Frontal cortex (tissue), 4 donors: ENCODE results near the gene TBL3. TPM values are rescaled to one million over a fixed set of nuclear protein-coding genes. Genes with fewer than 3 reads are reported as not detected.
A peak's percentile ranks its signal among the peaks of the same experiment; 100 is the strongest.
"Not testable (repeated sequence)": the region's sequence is repeated elsewhere in the genome, so short reads cannot be mapped to it uniquely, and the experiment has no call there.

Experiments
- DNase-seq, 2 donors: peaks; one replicate each; pipeline ENCODE4 v3.0.0; 2012; ENCODE audit warnings: low spot score in 2 of 2
- FAIRE-seq: peaks from 2 replicates; lab custom pipeline; 2012; peaks lifted over from hg19 to GRCh38; lab: Jason Lieb, UNC
- total RNA-seq: library from RNA; depleted of rRNA; stranded (reverse); fragments of >200 nt; gene quantifications from one replicate; pipeline ENCODE4 v1.2.3, GENCODE V29; 2014
- donor health status: control.
- donor health status: control.
- donor health status: control.

Gene TBL3
- total RNA-seq, 1 donor from 2014 or later = 11.0 TPM

- FAIRE-seq (no peak), DNase-seq (no peak)
Observed at GRCh38 chr16:2008009-2008526, 36.2 kb downstream of the TBL3 start.

GRCh38 chr16:2008631-2009163 is 36.8 kb downstream of the TBL3 start:
- DNase-seq = no peak
- no peak for FAIRE-seq

DNA sequence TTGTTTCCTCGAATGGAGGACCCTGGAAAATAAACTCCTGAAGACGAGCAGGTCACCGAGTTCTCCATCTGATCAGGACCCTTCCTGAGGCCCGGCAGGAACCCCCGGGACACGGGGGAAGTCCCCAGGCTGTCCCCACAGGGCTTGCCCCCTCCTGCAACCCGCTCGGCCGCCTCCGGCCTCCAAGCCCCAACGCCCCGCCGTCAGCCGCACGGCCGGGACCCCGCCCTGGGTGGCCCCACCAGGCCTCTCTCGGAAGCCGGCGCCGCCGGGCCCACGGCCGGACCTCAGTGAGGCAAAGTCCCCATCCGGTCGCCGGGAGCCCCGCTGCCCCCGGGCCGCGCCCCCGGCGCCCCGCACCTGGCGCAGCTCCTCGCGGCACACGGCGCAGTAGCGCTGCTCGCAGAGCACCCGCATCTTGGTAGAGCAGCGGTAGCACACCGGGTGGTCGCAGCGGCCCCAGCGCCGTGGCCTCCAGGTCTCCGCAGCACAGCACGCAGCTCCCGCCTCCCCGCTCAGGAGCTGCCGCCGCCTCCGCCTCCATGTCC is 37.4 kb downstream of the TBL3 start:
- no peak for FAIRE-seq

GRCh38 chr16:2009791-2010510 is 38.1 kb downstream of the TBL3 start, which contains the start of gene ZNF598:
TSS of gene ZNF598 (minus strand) at chr16:2009821.
- DNase-seq (peak; percentile 99 to 100), FAIRE-seq (no peak)

More for the DNA sequence above, 37.4 kb downstream of the TBL3 start:
- no peak for DNase-seq

- FAIRE-seq, DNase-seq: not testable (repeated sequence)
Observed at GRCh38 chr16:2011726-2012125, 39.9 kb downstream of the TBL3 start.

GRCh38 chr16:2013527-2013926 is 41.7 kb downstream of the TBL3 start:
- no peak for FAIRE-seq

DNA sequence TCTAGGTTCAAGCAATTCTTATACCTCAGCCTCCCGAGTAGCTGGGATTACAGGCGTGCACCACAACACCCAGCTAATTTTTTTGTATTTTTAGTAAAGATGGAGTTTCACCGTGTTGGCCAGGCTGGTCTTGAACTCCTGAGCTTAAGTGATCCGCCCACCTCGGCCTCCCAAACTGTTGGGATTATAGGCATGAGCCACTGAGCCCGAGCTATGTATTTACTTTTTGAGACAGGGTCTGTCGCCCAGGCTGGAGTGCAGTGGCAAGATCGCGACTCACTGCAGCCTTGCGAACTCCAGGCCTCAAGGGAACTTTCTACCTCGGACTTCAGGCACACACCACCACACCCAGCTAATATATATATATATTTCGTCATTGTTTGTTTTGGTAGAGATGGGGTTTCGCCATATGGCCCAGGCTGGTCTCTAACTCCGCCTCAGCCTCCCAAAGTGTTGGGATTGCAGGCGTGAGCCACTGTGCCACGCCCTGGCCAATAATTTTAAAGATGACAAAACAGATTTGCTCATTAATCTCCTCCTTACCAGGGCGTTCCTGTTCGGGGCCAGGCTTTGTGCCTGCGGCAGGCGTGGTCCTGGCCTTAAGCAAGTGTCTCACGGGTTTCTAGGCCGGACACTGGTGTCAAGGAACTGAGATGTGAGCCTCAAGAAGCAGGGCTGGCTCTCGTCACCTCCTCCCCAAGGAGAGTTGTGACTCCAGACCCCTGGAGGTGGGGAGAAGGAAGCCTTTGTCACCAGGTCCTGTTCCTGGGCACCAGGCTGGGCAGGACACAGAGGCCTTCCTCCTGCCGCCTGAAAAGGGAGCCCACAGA is 43.5 kb downstream of the TBL3 start:
- DNase-seq (no peak), FAIRE-seq (no peak)

More at GRCh38 chr16:2013527-2013926, 41.7 kb downstream of the TBL3 start:
- DNase-seq = no peak

DNA sequence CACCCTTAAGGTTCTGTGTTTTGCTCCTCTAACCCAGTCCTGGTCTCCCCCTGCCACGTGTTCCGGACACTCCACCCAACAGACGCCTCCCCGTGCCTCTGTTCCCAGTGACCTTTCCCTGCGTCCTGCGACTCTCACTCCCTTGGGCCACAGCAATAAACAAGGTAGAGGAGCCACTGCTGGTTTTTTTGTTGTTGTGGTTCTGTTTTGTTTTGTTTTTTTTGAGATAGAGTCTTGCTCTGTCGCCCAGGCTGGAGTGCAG is 44.0 kb downstream of the TBL3 start:
- no peak for DNase-seq
- no peak for FAIRE-seq

- no peak for FAIRE-seq
- no peak for DNase-seq
Observed at GRCh38 chr16:2016407-2016922, 44.6 kb downstream of the TBL3 start.

- DNase-seq (no peak), FAIRE-seq (no peak)
Observed at GRCh38 chr16:2019518-2019920, 47.7 kb downstream of the TBL3 start, which contains the start of gene NPW. TSS of gene NPW (plus strand) at chr16:2019785.

DNA sequence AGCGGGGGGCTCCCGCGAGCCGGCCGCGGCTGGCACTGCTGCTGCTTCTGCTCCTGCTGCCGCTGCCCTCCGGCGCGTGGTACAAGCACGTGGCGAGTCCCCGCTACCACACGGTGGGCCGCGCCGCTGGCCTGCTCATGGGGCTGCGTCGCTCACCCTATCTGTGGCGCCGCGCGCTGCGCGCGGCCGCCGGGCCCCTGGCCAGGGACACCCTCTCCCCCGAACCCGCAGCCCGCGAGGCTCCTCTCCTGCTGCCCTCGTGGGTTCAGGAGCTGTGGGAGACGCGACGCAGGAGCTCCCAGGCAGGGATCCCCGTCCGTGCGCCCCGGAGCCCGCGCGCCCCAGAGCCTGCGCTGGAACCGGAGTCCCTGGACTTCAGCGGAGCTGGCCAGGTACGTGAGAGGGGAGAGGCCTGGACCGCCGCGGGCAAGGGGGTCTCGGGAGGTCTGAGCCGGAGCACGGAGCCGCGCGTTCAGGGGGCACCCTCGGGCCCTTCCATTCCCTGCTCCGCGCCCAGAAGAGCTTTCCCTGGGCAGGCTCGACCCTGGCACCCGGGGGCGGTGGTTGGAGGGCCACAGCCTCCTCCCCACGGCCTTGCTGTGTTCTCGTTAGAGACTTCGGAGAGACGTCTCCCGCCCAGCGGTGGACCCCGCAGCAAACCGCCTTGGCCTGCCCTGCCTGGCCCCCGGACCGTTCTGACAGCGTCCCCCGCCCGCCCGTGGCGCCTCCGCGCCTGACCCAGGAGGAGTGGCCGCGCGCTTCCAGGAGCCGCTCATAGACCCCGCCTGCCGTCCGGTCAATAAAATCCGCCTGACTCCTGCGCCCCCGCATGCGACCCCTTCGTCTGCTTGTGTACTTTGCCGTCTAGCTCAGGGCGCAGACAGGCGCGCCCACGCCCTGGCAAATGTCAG is 48.3 kb downstream of the TBL3 start:
- DNase-seq = no peak
- FAIRE-seq = no peak

GRCh38 chr16:2022723-2023091 is 50.9 kb downstream of the TBL3 start:
- no peak for FAIRE-seq
- DNase-seq = no peak

- no peak for FAIRE-seq
- DNase-seq = peak; percentile 97 to 99
Observed at GRCh38 chr16:2023092-2024031, 51.5 kb downstream of the TBL3 start.

DNA sequence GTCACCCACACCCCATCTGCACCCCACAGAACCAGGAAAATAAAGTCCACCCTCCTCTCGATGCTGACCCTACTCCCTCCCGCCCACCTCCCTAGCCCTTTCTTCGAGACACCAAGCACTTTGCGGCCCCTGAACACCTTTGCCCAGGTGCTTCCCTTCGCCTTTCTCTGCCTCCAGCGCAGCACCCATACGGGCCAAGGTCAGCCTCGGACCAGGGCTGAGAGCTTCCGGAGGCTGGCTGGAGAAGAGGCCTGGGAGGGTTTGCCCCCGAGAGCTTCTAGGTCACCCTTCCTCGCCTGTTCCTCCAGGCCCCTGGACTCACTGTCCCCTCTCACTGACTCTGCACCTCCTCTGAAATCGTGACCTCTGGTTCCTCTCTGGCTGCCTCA is 52.2 kb downstream of the TBL3 start:
- FAIRE-seq (no peak), DNase-seq (no peak)

DNA sequence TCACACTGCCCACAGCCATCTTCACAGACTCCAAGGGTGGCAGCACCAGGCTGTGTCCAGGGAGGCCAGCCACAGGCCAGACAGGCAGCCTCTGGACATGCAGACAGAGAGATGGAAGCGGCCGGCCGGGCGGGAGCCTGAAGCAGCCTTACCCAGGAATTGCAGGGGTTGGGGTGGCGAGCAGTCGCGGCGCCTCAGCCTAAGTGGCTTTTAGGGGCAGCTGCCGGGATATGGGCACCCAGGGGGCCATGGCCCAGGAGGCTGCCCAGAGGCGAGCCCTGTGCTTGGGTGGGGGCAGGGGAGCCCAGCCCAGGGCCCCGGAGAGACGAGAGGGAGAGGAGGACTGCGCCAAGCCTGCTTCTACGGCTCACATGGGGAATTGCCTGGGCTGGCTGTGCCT is 53.4 kb downstream of the TBL3 start:
- no peak for FAIRE-seq
- no peak for DNase-seq

GRCh38 chr16:2025878-2026460 is 54.1 kb downstream of the TBL3 start:
- FAIRE-seq (no peak), DNase-seq (no peak)

GRCh38 chr16:2026461-2027023 is 54.7 kb downstream of the TBL3 start, which contains the start of gene NHERF2:
TSS of gene NHERF2 (plus strand) at chr16:2026902. CDS start at chr16:2027006, 104 bp downstream.
- DNase-seq (peak; percentile 82 to 86), FAIRE-seq (no peak)
